ENCODE measurements around the gene NRBF2. TPM values are rescaled to one million over a fixed set of nuclear protein-coding genes. Genes with fewer than 3 reads are reported as not detected.
"Not testable (repeated sequence)": the region's sequence is repeated elsewhere in the genome, so short reads cannot be mapped to it uniquely, and the experiment has no call there.

The NRBF2 gene
- 10 to 100 TPM; 23.7 to 27.8 (median 27.4) TPM for polyA plus RNA-seq (ENCODE audit: insufficient read length in 4 of 4)

DNA sequence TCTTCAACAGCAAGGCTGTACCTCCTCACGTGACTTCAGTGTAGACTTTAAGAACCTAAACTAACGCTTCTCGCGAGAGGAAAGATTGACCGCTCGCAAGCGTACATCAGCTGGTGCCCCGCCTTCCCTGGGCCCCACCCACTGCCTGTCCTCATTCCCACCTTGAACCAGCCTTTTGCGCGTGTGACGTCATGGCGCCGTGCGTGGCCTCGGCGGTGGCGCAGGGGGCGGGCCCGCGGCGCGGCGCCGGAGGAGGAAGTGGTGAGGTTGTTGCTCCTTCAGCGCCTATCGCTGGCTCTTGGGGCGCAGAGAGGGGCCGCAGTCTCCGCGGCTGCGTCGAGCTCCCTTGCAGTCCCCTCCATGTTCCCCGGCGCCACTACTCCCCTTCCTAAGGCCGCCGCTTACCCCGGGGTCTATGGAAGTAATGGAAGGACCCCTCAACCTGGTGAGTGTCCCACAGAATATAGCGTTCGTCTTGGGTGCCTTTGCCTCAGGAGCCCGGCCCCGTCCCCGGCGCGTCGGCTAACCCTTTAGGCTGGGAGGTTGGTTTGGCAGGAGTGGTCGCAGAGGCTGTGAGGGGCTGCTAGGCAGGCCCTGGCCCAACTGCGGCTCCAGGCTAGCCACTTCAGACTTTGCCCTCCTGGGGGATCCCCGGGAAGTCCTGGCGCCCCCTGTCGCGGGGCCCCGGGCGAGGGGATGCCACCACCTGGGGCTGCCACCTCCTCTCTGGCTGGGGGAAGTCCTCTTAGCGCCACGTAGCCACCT lies at the start of gene NRBF2:
Gene NRBF2 (plus strand): TSS at position 273 of the 765 bp plus-strand sequence. CDS start 143 bp downstream, at position 416.
- DNase-seq (ENCODE audit: low read depth in 4 of 4, low spot score in 3 of 4) = peak; percentile 91 to 95 (median 95)

DNA sequence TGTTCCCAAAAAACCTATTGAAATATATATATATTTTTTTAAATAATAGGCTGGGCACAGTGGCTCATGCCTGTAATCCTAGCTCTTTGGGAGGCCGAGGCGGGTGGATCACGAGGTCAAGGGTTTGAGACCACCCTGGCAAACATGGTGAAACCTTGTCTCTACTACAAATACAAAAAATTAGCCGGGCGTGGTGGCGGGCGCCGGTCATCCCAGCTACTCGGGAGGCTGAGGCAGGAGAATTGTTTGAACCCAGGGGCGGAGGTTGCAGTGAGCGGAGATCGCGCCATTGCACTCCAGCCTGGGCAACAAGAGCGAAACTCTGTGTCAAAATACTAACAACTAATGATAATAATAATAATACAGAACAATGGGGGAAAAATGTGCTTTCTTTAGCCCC lies 49.7 kb upstream of the NRBF2 start:
- DNase-seq (ENCODE audit: low read depth in 4 of 4, low spot score in 3 of 4) = not testable (repeated sequence)

DNA sequence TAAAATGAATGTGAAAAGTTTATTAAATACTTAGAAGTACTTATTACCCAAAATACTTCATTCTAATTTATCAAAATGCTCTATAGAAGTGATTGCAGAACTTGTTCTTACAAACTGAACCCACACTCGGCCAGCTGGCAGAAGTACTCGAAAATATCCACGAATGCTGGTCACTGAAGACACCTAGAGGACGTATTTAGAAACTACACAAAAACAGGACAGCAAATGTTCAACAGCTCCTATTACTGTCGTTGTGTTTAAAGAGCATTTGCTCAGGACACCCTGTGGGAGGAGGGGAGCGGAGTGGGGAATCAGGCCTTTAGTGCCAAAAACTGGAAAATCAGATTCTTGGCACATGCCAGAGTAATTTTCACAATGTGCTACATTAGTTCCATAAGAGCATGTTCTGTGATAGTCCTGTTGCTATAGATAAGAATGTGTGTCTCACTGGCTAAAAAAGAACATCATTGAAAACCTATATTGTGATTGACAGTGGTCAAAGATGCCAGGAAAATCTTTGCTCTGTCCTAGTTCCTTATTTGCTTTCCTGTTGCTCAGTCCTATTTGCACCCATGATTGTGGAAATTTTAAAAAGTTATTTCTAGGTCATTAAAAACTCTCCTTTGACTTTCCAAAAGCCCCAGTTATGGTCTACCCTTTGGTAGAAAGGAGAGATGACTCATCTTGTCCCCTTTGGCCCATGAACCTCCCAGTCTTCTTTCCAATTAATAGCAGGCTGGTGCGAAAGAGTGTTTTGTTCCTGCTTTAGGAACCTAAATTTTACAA lies 49.0 kb upstream of the NRBF2 start:
- DNase-seq (ENCODE audit: low read depth in 4 of 4, low spot score in 3 of 4) = peak; percentile 39 to 53 (median 48)

DNA sequence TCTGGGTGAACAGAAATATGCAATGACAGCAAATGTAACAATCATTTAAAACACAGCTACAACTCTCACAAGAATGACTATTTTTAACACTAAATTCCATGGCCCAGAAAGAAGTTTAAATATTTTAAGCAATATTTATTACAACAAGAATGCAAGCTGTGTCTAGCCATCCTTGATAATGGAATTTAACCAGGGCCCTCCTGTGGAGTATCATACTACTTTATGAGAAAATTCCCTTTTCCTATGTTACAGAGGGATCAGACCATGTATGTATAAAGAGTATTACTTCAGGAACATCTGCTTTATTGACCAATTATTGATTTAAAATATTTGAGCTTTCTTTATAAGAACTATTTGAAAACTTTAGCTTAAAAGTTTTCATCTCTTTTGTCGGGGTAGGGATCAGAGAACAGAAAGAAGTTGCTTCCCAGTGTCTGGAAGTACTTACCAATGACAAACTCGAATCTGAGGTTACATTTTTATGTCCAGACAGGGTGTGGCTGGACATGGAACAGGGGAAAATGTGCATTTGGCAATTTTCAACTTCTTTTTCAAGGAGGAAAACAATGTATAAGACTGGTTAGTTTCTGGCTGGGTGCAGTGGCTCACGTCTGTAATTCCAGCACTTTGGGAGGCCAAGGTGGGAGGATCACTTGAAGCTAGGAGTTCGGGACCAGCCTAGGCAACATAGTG lies 48.3 kb upstream of the NRBF2 start:
- no peak for DNase-seq (ENCODE audit: low read depth in 4 of 4, low spot score in 3 of 4)

DNA sequence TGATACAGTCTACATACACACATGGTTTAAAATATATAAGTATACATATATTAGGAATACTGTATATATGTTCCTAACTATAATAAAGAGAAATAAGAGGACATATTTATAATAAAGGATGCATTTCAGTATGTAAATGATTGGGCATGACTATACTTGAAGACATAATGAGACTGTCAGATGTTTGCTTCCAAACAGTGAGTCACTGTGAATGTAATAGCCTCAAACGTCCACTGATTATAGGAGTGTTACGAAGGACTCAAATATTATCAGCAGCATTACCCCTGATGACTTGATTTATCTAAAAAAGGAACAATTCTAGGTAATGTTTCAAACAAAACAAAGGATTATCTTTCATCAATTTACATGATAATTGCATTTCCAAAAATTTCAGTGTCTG lies 39.9 kb upstream of the NRBF2 start:
- DNase-seq (ENCODE audit: low read depth in 4 of 4, low spot score in 3 of 4) = no peak

DNA sequence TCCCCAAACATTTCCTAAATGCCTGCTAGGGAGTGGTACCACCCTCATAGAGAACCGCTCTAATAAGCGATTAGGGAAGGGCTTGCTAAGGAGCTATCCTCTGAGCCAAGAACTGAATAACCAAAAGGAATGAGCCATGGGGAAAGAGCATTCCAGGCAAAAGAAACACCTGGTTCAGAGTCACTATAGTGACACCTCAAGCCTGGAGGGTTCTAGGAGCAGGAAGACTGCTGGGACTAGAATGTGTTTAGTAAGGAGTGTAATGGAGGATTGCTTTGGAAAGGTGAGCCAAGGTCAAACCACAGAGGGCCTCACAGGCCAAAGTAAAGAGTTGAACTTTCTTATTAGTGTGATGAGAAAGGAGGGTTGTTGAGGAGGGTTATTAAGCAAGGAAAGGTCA lies 38.7 kb upstream of the NRBF2 start:
- DNase-seq (ENCODE audit: low read depth in 4 of 4, low spot score in 3 of 4) = no peak

DNA sequence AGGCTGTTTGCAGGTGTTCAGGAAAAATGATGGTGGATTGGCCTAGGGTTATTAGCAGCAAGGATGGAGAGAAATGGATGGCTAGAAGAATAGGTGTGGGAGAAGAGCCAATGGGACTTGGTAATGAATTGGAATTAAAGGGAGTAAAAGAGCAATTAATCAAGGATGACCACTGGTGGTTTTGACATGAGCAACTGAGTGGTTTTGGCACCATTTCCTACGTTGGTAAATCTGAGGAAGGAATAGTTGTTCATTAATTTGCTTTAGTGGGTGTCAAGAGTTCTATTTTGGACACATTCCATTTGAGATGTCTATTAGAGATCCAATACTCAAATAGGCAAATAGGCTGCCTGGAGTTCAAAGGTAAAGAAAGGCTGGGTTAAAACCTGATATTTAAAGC lies 38.2 kb upstream of the NRBF2 start:
- DNase-seq (ENCODE audit: low read depth in 4 of 4, low spot score in 3 of 4) = no peak

DNA sequence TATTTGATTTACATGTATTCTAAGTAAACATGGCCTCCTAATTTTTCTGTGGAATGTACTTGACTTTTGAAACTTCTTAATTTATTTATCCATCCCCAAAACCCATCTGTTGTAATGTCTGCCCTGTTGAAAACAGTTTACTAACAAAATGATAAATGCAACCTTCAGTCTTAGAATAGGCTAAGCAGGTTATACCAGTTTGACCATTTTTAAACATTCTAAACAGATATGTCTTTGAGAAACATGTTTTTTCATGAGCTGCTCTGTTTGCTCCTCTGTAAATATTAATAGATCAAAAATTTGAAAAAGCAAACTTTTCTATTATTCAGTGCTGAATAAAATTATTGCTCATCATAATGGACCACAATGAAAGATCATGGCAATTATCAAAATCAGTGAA lies 33.4 kb upstream of the NRBF2 start:
- no peak for DNase-seq (ENCODE audit: low read depth in 4 of 4, low spot score in 3 of 4)

DNA sequence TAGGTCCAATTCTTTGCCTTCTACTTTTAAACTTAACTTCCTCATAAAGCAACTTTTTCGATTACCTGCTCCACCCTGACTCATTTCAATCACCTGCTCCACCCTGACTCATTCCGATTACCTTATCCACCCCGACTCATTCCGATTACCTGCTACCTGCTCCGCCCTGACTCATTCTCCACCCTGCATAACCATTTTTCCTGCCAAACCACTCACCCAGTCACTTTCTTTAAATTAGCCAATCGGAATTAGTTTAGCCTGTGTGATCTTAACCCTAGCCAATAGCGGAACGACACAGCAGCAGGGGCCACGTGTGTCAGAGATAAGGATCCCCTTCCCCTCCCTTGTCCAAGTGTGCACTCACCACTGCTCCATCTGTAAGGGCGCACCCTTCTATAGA lies 32.0 kb upstream of the NRBF2 start:
- DNase-seq (ENCODE audit: low read depth in 4 of 4, low spot score in 3 of 4) = not testable (repeated sequence)

DNA sequence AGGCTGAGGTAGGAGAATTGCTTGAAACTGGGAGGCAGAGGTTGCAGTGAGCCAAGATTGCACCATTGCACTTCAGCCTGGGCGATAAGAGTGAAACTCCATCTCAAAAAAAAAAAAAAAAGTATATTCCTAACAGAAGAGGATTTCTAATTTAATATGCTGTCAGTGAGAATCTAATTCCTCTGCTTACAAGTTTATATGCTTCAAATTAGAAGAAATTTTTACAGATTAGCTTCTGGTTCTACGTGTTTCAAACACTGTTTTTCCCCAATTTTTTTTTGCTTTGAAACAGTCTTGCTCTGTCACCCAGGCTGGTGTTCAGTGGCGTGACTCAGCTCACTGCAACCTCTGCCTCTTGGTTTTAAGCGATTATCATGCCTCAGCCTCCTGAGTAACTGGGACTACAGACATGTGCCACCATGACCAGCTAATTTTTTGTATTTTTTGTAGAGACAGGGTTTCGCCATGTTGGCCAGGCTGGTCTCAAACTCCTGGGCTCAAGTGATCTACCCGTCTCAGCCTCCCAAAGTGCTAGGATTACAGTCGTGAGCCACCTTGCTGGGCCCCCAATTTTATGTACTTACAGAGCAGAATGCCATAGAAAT lies 30.7 kb upstream of the NRBF2 start:
- not testable (repeated sequence) for DNase-seq (ENCODE audit: low read depth in 4 of 4, low spot score in 3 of 4)

DNA sequence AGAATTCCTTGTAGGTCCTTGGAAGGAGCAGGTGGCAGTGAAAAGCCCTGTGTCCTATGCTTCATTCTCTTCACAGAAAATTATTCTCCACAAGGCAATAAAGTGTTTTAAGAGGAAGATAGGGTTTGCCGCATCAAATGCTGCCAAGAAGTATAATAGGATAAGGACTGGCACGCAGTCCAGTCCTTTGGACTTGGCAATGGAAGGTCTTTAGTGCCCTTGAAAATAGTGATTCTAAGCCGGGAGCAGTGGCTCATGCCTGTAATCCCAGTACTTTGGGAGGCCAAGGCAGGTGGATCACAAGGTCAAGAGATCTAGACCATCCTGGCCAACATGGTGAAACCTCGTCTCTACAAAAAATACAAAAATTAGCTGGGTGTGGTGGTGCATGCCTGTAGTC lies 29.9 kb upstream of the NRBF2 start:
- DNase-seq (ENCODE audit: low read depth in 4 of 4, low spot score in 3 of 4) = not testable (repeated sequence)

DNA sequence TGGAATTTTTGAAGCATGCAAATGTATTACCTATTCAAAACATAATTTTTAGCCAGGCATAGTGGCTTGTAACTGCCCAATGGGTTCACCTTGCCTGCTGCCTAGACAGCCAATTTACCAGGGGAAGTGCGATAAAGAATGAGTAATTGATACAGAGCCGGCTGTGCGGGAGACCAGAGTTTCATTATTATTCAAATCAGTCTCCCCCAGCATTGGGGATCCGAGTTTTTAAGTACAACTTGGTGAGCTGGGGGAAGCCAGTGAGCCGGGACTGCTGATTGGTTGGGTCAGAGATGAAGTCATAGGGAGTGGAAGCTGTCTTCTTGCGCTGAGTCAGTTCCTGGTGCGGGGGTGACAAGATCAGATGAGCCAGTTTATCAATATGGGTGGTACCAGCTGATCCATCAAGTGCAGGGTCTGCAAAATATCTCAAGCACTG lies 29.1 kb upstream of the NRBF2 start:
- DNase-seq (ENCODE audit: low read depth in 4 of 4, low spot score in 3 of 4) = no peak

DNA sequence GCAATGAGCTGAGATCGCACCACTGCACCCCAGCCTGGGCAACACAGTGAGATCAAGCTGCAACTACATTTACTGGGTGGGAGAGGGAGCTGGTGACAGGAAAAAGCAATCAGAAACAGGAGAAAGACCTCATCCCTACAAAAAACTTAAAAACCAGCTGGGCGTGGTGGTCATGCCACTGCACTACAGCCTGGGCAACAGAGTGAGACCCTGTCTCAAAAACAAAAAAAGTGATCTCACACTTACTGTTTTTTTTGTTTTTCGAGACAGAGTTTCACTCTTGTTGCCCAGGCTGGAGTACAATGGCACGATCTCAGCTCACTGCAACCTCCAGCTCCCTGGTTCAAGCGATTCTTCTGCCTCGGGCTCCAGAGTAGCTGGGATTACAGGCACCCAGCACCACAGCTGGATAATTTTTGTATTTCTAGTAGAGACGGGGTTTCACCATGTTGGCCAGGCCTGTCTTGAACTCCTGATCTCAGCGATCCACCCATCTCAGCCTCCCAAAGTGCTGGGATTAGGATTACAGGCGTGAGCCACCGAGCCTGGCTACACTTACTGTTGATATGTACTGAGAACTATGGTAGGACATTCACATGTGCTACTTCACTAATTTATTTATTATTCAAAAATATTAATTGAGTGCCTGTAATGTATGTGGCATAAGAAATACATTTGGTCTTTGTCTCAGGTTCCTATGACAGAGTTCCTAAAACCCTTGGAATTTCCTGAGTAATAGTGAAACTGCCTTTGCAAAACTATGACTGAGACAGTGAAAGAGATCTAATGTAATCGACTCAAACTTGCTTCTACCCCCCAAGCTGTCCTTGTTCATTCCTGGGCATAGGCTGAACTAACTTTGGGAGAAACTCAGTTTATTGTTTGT lies 27.7 kb upstream of the NRBF2 start:
- no peak for DNase-seq (ENCODE audit: low read depth in 4 of 4, low spot score in 3 of 4)

DNA sequence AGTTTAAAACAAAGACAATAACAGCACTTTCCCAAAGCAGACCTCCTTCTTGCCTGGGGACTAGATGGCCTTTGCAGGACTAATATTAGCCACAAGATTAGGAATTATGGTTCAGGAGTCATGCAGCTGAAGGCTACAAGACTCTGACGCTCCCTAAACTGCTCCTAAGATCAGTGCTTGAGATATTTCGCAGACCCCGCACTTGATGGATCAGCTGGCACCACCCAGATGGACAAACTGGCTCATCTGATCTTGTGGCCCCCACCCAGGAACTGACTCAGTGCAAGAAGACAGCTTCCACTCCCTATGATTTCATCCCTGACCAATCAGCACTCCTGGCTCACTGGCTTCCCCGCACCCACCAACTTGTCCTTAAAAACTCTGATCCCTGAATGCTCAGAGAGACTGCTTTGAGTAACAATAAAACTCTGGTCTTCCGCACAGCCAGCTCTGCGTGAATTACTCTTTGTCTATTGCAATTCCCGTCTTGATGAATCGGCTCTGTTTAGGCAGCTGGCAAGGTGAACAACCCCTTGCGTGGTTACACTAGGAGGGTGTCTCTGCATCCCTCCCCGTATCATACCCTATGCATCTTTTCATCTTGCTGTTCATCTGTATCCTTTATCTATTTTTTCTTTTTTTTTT lies 26.9 kb upstream of the NRBF2 start:
- no peak for DNase-seq (ENCODE audit: low read depth in 4 of 4, low spot score in 3 of 4)

DNA sequence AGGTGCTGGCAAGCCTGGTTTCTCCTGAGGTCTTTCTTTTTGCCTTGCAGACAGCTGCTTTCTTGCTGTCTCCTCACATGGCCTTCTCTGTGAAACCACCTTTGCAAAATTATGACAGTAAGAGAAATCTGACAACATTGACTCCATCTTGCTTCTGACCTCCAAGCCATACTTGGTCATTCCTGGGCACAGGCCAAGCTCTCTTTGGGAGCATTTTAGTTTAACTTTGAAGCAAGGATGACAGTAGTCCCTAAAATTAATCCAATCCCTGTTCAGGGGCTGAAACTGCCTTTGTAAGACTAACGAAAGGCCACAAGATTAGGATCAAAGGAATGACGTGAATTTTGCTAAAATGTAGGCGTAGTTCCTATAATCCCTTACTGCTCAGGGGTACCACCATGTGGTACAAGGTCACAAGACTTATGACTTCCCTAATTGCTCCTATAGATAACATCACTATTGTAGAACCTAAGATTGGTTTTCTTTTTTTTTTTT lies 25.1 kb upstream of the NRBF2 start:
- no peak for DNase-seq (ENCODE audit: low read depth in 4 of 4, low spot score in 3 of 4)

DNA sequence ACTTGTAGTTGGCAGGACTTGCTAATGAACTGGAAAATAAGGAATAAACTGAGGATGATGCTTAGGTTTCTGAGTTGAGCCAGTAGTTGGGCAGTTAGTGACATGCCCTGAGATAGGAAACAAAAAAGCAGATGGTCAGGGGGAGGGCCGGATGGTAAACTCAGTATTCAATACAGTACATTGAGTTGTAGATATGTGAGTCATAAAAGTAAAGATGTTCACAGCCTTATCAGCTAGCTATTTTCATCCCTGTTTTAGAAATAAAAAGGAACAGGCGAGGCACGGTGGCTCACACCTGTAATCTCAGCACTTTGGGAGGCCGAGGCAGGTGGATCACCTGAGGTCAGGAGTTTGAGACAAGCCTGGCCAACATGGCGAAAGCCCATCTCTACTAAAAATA lies 22.2 kb upstream of the NRBF2 start:
- DNase-seq (ENCODE audit: low read depth in 4 of 4, low spot score in 3 of 4) = no peak

DNA sequence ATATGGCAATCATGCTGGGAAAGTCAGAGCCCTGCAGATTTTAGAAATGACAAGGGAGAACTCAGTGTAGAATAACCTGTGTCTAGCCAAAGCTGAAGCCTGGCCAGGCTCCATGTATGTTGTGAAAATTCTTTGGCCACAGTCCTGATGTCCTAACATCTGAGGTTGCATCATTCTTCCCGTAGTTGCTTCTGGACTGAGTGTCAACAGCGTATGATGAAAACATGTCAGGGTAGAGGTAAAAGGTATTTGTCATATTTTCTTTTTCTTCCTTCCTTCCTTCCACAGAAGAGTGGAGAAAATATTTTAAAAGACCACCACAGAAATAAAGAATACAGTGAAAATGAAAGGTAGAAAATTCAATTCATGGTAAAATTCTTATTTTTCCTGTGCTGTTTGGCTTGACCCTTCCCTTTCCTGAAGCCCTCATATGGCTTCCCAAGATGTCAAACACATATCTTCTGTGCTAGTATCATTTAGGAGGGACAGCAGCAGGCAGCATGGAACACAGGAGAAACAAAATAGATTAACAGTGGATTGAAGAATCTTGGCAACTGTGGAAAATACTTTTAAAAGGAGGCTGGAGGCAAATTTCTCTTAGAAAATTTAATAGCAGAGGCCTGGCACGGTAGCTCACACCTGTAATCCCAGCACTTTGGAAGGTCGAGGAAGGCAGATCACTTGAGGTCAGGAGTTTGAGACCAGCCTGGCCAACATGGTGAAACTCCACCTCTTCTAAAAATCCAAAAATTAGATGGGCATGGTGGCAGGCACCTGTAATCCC lies 18.9 kb upstream of the NRBF2 start:
- no peak for DNase-seq (ENCODE audit: low read depth in 4 of 4, low spot score in 3 of 4)

DNA sequence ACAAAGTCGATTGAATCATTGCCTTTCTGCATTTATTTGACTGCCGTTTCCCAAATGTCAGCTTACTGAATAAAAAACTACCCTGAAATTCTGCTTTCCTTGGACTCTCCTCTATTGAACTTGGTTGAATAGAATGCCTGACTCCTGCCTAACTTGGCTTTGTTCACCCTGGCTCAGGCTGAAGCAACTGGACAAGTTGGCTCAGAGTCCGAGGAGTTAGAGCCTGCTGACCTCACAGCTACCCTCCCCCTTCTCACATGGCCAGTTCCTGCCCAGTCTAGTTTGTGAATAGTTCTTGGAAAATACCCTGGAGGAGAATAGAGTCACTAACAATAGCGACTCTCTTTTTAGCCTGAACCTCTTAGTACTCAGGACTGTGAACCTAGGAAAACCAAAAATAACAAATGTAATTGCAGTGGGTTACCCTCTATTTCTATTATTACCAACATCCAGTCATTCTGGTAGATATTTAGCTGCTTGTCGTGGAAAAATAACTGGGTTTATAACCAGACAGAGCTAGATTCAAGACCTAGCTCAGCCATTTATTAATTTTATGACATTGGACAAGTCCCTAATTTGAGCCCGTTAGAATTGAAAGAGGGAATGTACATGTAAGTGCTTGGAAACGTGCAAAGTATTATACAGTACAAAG lies 17.3 kb upstream of the NRBF2 start:
- peak in 1 of 4 donors; percentile 36 for DNase-seq (ENCODE audit: low read depth in 4 of 4, low spot score in 3 of 4)

Data from right renal pelvis (tissue), 4 donors.